Esophagus muscularis mucosa (tissue), 3 donors: ENCODE data around the gene CLEC16A.

Experiments used
- CTCF ChIP-seq, 3 experiments: fragments of 200-600 bp in 2 of 3; fragments of 450-650 bp in 1 of 3; sonication (generic) in 2 of 3; IDR thresholded peaks; one replicate each; pipeline ENCODE4 v1.5.1; 2017 to 2019; ENCODE audit warnings: antibody characterized with exemption in 3 of 3, mild to moderate bottlenecking in 2 of 3, moderate library complexity in 1 of 3
- EP300 ChIP-seq: sonication (generic); formaldehyde crosslinking; IDR thresholded peaks from one replicate; pipeline ENCODE4 v1.6.1; 2017; ENCODE audit warnings: antibody characterized with exemption

GRCh38 chr16:11003141-11003540 lies 58.8 kb downstream of the CLEC16A start:
- TF ChIP-seq CTCF (IDR thresholded peaks at IDR 0.05) (no peak), EP300 (no peak)
